Breast epithelium (tissue), 3 donors: ENCODE measurements around the gene CARM1.

ENCODE experiments used
- POLR2A ChIP-seq: fragments of 450-650 bp; IDR thresholded peaks from one replicate; pipeline ENCODE4 v1.6.1; 2016; ENCODE audit warnings: antibody characterized with exemption, mild to moderate bottlenecking, moderate library complexity
- TF ChIP-seq, protein P1 (sequence below), 3 donors: fragments of 450-650 bp; IDR thresholded peaks; one replicate each; pipeline ENCODE4 v1.5.1; 2016 to 2017; ENCODE audit warnings: antibody characterized with exemption in 3 of 3, mild to moderate bottlenecking in 3 of 3, moderate library complexity in 3 of 3

DNA sequence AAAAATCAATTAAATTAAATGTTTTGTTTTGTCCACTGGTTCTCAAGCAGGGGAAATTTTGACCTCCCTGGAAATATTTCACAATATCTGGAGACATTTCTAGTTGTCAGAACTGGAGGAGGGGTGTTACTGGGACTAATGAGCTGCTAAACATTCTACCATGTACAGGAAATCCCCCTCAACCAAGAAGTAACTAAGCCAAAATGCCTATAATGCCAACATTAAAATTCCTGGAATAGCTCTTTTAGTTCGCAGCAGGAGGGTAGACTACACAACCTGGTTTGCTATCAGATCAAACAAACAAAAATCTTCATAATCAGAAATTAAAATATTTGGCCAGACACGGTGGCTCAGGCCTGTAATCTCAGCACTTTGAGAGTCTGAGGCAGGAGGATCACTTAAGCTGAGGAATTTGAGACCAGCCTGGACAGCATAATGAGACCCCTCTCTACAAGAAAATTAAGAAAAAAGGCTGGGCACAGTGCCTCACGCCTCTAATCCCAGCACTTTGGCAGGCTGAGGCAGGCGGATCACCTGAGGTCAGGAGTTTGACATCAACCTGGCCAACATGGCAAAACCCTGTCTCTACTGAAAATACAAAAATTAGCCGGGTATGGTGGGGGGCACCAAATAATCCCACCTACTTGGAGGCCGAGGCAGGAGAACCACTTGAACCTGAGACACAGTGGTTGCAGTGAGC is 75.8 kb downstream of the CARM1 start:
- no peak for TF ChIP-seq POLR2A
- TF ChIP-seq, protein P1, sequence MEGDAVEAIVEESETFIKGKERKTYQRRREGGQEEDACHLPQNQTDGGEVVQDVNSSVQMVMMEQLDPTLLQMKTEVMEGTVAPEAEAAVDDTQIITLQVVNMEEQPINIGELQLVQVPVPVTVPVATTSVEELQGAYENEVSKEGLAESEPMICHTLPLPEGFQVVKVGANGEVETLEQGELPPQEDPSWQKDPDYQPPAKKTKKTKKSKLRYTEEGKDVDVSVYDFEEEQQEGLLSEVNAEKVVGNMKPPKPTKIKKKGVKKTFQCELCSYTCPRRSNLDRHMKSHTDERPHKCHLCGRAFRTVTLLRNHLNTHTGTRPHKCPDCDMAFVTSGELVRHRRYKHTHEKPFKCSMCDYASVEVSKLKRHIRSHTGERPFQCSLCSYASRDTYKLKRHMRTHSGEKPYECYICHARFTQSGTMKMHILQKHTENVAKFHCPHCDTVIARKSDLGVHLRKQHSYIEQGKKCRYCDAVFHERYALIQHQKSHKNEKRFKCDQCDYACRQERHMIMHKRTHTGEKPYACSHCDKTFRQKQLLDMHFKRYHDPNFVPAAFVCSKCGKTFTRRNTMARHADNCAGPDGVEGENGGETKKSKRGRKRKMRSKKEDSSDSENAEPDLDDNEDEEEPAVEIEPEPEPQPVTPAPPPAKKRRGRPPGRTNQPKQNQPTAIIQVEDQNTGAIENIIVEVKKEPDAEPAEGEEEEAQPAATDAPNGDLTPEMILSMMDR (IDR thresholded peaks at IDR 0.05): no peak
